Psoas muscle (tissue), 8 donors: ENCODE results near the gene PPP6R3. TPM values are rescaled to one million over a fixed set of nuclear protein-coding genes. Genes with fewer than 3 reads are reported as not detected.
"Not testable (repeated sequence)": the region's sequence is repeated elsewhere in the genome, so short reads cannot be mapped to it uniquely, and the experiment has no call there.

ENCODE experiments used
- ATAC-seq, 4 donors: fragments of 200-7000 bp; cut with Tn5 transposase; one replicate each; pipeline ENCODE4 v1.9.1; 2020; ENCODE audit warnings: moderate library complexity in 3 of 4, mild to moderate bottlenecking in 2 of 4
- DNase-seq, 2 donors: peaks; one replicate each; pipeline ENCODE4 v3.0.0-alpha.2; 2020
- H3K27ac ChIP-seq: fragments of 200-600 bp; one replicate; pipeline ENCODE4 v1.8.0; 2022
- H3K27me3 ChIP-seq, 3 donors: fragments of 200-600 bp in 1 of 3; one replicate each; pipeline versions ENCODE4 v1.6.1 to v1.8.0; 2013 to 2022; ENCODE audit warnings: low read length in 2 of 3, mild to moderate bottlenecking in 2 of 3, moderate library complexity in 1 of 3; ENCODE audit not compliant: insufficient read depth in 3 of 3
- H3K36me3 ChIP-seq, 2 donors: fragments of 200-600 bp in 1 of 2; one replicate each; pipeline versions ENCODE4 v1.6.1 to v1.8.0; 2013 to 2022; ENCODE audit warnings: low read depth in 1 of 2, mild to moderate bottlenecking in 1 of 2, moderate library complexity in 1 of 2; ENCODE audit not compliant: insufficient read depth in 1 of 2
- H3K4me1 ChIP-seq: fragments of 200-600 bp; one replicate; pipeline ENCODE4 v1.8.0; 2022
- H3K4me3 ChIP-seq: fragments of 200-600 bp; one replicate; pipeline ENCODE4 v1.8.0; 2022; ENCODE audit warnings: mild to moderate bottlenecking
- H3K9me3 ChIP-seq: fragments of 200-600 bp; one replicate; pipeline ENCODE4 v1.8.0; 2022
- WGBS, 3 donors: extraction: QIAGEN DNeasy Blood & Tissue Kit; methylation state at CpG; one replicate each; pipeline versions ENCODE4 v1.1.6 to v1.1.7; 2013; 5-methylcytosine and 5-hydroxymethylcytosine counted together
- intact Hi-C, 2 donors: fragments of 100-400 bp; cut with DNase I; formaldehyde crosslinking; loops; one replicate each; pipeline versions ENCODE4 v1.11.0 to v1.14.2; 2022
- polyA plus RNA-seq, 3 donors: library from polyadenylated mRNA; stranded (reverse); fragments of 200-250 nt; gene quantifications; one replicate each; pipeline ENCODE4 v1.2.3, GENCODE V29; 2013
- total RNA-seq, 4 donors: library from RNA; stranded (reverse); fragmentation: NEBNext Ultra II Directional in 2 of 4; extraction: Animal tissue kit (Norgen Biotek cat#: 25700) in 2 of 4; gene quantifications; one replicate each; pipeline versions ENCODE4 v1.2.1 to v1.2.4, GENCODE V29; 2021 to 2023
- TF ChIP-seq, protein P1 (sequence below): fragments of 200-600 bp; IDR thresholded peaks from one replicate; pipeline ENCODE4 v1.8.0; 2022; ENCODE audit warnings: antibody characterized with exemption
- donor health status: healthy with polysubstance abuse.
- donor health status: DM: no; HTN: no; CAD: no; lungs with moderate emphysema.
- donor health status: Bipolar disorder and iron deficiency.
- donor health status: healthy.
- donor health status: DM: yes; HTN: yes; CAD: no.
- donor health status: DM: no; HTN: no; CAD: no.
- donor health status: DM: no; HTN: no; CAD: no.
- donor health status: DM: yes; HTN: yes; CAD: no.

PPP6R3 gene
- total and polyA plus RNA-seq, 7 donors, result 19.7 to 102 (median 58.8) TPM

- TF ChIP-seq, protein P1, sequence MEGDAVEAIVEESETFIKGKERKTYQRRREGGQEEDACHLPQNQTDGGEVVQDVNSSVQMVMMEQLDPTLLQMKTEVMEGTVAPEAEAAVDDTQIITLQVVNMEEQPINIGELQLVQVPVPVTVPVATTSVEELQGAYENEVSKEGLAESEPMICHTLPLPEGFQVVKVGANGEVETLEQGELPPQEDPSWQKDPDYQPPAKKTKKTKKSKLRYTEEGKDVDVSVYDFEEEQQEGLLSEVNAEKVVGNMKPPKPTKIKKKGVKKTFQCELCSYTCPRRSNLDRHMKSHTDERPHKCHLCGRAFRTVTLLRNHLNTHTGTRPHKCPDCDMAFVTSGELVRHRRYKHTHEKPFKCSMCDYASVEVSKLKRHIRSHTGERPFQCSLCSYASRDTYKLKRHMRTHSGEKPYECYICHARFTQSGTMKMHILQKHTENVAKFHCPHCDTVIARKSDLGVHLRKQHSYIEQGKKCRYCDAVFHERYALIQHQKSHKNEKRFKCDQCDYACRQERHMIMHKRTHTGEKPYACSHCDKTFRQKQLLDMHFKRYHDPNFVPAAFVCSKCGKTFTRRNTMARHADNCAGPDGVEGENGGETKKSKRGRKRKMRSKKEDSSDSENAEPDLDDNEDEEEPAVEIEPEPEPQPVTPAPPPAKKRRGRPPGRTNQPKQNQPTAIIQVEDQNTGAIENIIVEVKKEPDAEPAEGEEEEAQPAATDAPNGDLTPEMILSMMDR, result no peak
- ATAC-seq (no peak), DNase-seq (no peak)
- intact Hi-C loops, result no loop called here
- Histone ChIP-seq H3K4me1 (no peaks in the 10 kb centered on the region), H3K36me3 (no peaks in the 10 kb centered on the region), H3K27ac (no peak overlapping the region), H3K9me3 (no peaks in the 10 kb centered on the region), H3K4me3 (no peak overlapping the region), H3K27me3 (no peaks in the 10 kb centered on the region)
- WGBS, 3 donors, result 50 to 61% (median 55%) methylated on average over 6 of the region's 6 CpGs
Observed at GRCh38 chr11:68632802-68633201, 172.2 kb downstream of the PPP6R3 start.

- H3K27ac ChIP-seq, H3K27me3 ChIP-seq, H3K4me3 ChIP-seq, H3K9me3 ChIP-seq, DNase-seq, intact Hi-C loops, ATAC-seq, H3K36me3 ChIP-seq, H3K4me1 ChIP-seq: not testable (repeated sequence)
- 78 to 84% (median 80%) methylated on average over 7 of the region's 7 CpGs for WGBS, 3 donors
Observed at GRCh38 chr11:68634606-68635005, 174.1 kb downstream of the PPP6R3 start.

DNA sequence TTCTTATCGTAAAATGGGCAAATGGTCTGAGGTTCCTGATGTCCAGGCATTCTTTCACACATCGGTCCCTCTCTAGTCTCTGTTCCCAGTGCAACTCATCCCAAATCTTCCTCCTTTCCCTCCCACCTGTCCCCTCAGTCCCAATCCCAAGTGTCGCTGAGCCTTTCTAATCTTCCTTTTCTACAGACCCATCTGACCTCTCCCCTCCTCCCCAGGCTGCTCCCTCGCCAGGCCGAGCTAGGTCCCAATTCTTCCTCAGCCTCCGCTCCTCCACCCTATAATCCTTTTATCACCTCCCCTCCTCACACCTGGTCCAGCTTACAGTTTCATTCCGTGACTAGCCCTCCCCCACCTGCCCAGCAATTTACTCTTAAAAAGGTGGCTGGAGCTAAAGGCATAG lies 174.6 kb downstream of the PPP6R3 start:
- H3K27me3 ChIP-seq, intact Hi-C loops, H3K9me3 ChIP-seq, H3K36me3 ChIP-seq, DNase-seq, H3K4me1 ChIP-seq, H3K27ac ChIP-seq, H3K4me3 ChIP-seq, ATAC-seq: not testable (repeated sequence)
- 64 to 66% (median 66%) methylated on average over 6 of the region's 7 CpGs for WGBS, 3 donors

DNA sequence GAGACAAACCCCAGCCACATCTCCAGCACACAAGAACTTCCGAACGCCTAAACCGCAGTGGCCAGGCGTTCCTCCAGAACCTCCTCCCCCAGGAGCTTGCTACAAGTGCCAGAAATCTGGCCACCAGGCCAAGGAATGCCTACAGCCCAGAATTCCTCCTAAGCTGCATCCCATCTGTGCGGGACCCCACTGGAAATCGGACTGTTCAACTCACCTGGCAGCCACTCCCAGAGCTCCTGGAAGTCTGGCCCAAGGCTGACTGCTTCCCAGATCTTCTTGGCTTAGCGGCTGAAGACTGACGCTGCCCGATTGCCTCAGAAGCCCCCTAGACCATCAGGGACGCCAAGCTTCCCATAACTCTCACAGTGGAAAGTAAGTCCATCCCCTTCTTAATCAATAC lies 175.3 kb downstream of the PPP6R3 start:
- H3K4me3 ChIP-seq, H3K27me3 ChIP-seq, H3K9me3 ChIP-seq, H3K27ac ChIP-seq, intact Hi-C loops, H3K36me3 ChIP-seq, H3K4me1 ChIP-seq, ATAC-seq, DNase-seq: not testable (repeated sequence)
- WGBS, 3 donors, result 69 to 93% (median 77%) methylated on average over 6 to 10 of the region's 10 CpGs

DNA sequence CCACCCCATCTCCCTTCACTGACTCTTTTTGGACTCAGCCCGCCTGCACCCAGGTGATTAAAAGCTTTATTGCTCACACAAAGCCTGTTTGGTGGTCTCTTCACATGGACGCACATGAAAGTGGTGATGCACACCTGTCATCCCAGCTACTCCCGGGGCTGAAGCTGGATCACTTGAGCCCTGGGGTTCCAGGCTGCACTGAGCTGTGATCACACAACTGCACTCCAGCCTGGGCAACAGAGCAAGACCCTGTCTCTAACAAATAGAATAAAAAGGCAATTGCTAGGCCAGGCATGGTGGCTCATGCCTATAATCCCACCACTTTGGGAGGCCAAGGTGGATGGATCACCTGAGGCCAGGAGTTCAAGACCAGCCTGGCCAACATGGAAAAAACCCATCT lies 178.8 kb downstream of the PPP6R3 start:
- H3K9me3 ChIP-seq, DNase-seq, H3K4me3 ChIP-seq, ATAC-seq, H3K27me3 ChIP-seq, H3K27ac ChIP-seq, H3K36me3 ChIP-seq, H3K4me1 ChIP-seq, intact Hi-C loops: not testable (repeated sequence)
- WGBS, 3 donors, result 59 to 82% (median 66%) methylated on average over 3 of the region's 3 CpGs

DNA sequence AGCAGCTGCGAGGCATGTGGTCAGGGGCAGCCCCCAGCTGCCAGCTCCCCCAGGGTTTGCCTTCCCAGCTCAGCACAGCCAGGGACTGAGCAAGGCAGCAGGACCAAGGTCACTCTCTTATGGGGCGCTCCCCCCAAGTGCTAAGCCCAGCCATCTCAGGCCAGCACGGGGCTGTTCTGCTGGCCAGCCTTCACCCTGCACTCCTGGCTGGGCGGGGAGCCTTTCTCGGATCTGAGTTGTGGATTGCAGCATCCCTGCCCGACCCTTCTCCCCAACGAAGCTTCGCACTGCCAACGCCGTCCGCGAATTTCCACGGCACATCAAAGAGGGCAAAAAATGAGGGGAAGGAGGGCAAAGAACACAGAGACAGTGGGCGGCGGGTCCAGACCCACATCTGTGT lies 181.3 kb downstream of the PPP6R3 start:
- Histone ChIP-seq H3K9me3 (peaks cover 9% of the 10 kb centered on the region), H3K27ac (no peak overlapping the region), H3K36me3 (no peaks in the 10 kb centered on the region), H3K27me3 (peaks cover 0 to 15% (median 0%) of the 10 kb centered on the region in 3 donors), H3K4me1 (no peaks in the 10 kb centered on the region), H3K4me3 (no peak overlapping the region)
- WGBS, 3 donors, result 63 to 68% (median 67%) methylated on average over 15 of the region's 15 CpGs
- TF ChIP-seq, protein P1, result no peak
- ATAC-seq (no peak), DNase-seq (no peak)
- intact Hi-C loops, result no loop called here

GRCh38 chr11:68643585-68643984 lies 183.0 kb downstream of the PPP6R3 start:
- no peaks in the 10 kb centered on the region for H3K4me1 ChIP-seq
- TF ChIP-seq, protein P1, result no peak
- H3K4me3 ChIP-seq, result no peak overlapping the region
- WGBS, 3 donors, result 11 to 25% (median 18%) methylated on average over 12 of the region's 12 CpGs
- ATAC-seq, result no peak
- no peak for DNase-seq
- no peak overlapping the region for H3K27ac ChIP-seq
- H3K27me3 ChIP-seq, result peaks cover 0 to 15% (median 4%) of the 10 kb centered on the region in 3 donors
- H3K36me3 ChIP-seq, result no peaks in the 10 kb centered on the region
- H3K9me3 ChIP-seq, result peaks cover 10% of the 10 kb centered on the region
- intact Hi-C loops, result no loop called here
